Small intestine (tissue), 7 donors: ENCODE results near the gene SLC44A5. TPM values are rescaled to one million over a fixed set of nuclear protein-coding genes. Genes with fewer than 3 reads are reported as not detected.

ENCODE experiments used
- DNase-seq, 2 donors: peaks; one replicate each; pipeline versions ENCODE4 v3.0.0 to v3.0.0-alpha.2; 2013
- FAIRE-seq: peaks from 2 replicates; lab custom pipeline; 2012; peaks lifted over from hg19 to GRCh38; lab: Jason Lieb, UNC
- H3K27ac ChIP-seq, 3 donors: one replicate each; pipeline ENCODE4 v1.5.1; 2013; ENCODE audit warnings: low read length in 2 of 3, mild to moderate bottlenecking in 2 of 3, control low read depth in 1 of 3, inconsistent platforms in 1 of 3, low read depth in 1 of 3, moderate library complexity in 1 of 3
- H3K27me3 ChIP-seq, 3 donors: one replicate each; pipeline ENCODE4 v1.6.1; 2013; ENCODE audit warnings: low read length in 3 of 3, inconsistent platforms in 1 of 3; ENCODE audit not compliant: control insufficient read depth in 3 of 3, insufficient read depth in 3 of 3
- H3K36me3 ChIP-seq, 3 donors: one replicate each; pipeline ENCODE4 v1.6.1; 2013; ENCODE audit warnings: low read length in 3 of 3, inconsistent platforms in 1 of 3, low read depth in 1 of 3, mild to moderate bottlenecking in 1 of 3, moderate library complexity in 1 of 3; ENCODE audit not compliant: control insufficient read depth in 3 of 3, insufficient read depth in 2 of 3
- H3K4me1 ChIP-seq, 3 donors: one replicate each; pipeline ENCODE4 v1.6.1; 2013; ENCODE audit warnings: low read length in 2 of 3, inconsistent platforms in 1 of 3, low read depth in 1 of 3, mild to moderate bottlenecking in 1 of 3, moderate library complexity in 1 of 3; ENCODE audit not compliant: control insufficient read depth in 3 of 3, insufficient read depth in 2 of 3
- H3K4me3 ChIP-seq, 3 donors: one replicate each; pipeline ENCODE4 v1.5.1; 2013; ENCODE audit warnings: low read length in 3 of 3, control low read depth in 1 of 3, inconsistent platforms in 1 of 3, low read depth in 1 of 3, mild to moderate bottlenecking in 1 of 3, moderate library complexity in 1 of 3
- H3K9me3 ChIP-seq, 2 donors: one replicate each; pipeline ENCODE4 v1.6.1; 2013; ENCODE audit warnings: low read depth in 1 of 2, low read length in 1 of 2; ENCODE audit not compliant: control insufficient read depth in 2 of 2, insufficient read depth in 1 of 2
- WGBS, 3 donors: extraction: QIAGEN DNeasy Blood & Tissue Kit; methylation state at CpG; one replicate each; pipeline ENCODE4 v1.1.7; 2013; 5-methylcytosine and 5-hydroxymethylcytosine counted together
- polyA plus RNA-seq, 4 donors: library from polyadenylated mRNA; stranded (reverse) in 3 of 4; unstranded in 1 of 4; fragments of 200-250 nt in 3 of 4; fragments of 120-200 nt in 1 of 4; gene quantifications; one replicate each; pipeline versions ENCODE4 v1.2.1 to v1.2.3, GENCODE V29; 2013
- donor health status: healthy with polysubstance abuse.
- donor health status: control.
- donor health status: control.
- donor health status: Bipolar disorder and iron deficiency.
- donor health status: healthy.

Gene SLC44A5
- polyA plus RNA-seq, 4 donors: 0.40 to 1.4 (median 1.1) TPM; not detected in 1

DNA sequence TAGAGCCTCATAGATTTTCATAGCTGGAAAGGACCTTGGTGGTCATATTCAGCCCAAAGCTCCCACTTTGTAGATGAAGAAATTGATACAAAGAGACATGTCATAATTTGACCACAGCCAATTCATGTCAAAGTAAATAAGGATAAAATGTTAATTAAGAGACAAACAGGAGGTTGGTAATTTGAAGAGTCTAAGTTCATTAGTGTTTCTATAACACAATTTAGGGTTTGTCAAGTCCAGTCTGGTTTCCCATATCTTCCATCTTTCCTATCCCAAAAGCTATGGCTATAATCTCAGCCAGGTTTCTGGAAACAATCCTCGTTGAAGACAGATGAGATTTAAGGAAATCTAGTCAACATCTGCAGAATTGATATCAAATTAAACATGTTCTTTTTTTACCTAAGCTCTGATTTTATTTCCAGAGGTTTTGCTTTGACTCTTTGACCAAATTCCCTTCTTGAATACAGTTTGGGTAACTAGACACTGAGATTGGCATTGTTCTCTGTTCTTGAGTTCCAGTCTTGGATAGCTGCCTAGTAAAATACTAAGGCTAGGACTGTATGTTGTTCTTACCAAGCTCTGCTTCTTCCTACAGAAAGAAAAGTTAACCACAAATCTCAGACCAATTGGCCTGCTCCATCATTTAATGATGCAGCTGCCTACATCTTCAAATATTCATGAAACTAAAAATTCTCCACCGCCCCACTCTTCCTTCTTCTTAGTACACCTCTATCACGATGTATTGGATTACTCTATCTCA is 62.0 kb downstream of the SLC44A5 start:
- H3K36me3 ChIP-seq: no peaks in the 10 kb centered on the region
- FAIRE-seq: no peak
- 76 to 79% (median 76%) methylated on average over 3 of the region's 3 CpGs for WGBS, 3 donors

DNA sequence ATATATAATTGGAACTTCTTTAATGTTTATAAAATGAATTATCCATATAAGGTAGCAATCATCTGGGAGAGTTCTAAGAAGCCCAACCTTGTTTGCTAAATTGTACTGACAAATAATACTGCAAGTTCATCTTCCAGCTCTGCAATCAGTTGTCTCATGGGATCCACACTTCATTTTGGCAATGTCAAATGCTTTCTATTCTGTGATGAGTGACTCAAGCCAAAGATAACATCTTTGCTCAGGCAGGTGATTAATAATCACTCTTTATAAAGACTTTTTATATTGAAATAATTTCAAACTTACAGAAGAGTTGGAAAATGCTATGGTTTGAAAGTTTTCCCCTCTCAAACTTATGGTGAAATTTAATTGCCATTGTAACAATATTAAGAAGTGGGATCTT is 67.2 kb downstream of the SLC44A5 start:
- no peak for FAIRE-seq
- H3K27me3 ChIP-seq: no peaks in the 10 kb centered on the region
- H3K4me1 ChIP-seq: peaks cover 0 to 6% (median 0%) of the 10 kb centered on the region in 3 donors
- H3K4me3 ChIP-seq: no peak overlapping the region
- no peaks in the 10 kb centered on the region for H3K9me3 ChIP-seq
- no peak for DNase-seq
- no peaks in the 10 kb centered on the region for H3K36me3 ChIP-seq
- no peak overlapping the region for H3K27ac ChIP-seq

More for the DNA sequence above, 62.0 kb downstream of the SLC44A5 start:
- H3K4me3 ChIP-seq: no peak overlapping the region
- H3K27ac ChIP-seq: no peak overlapping the region
- no peaks in the 10 kb centered on the region for H3K4me1 ChIP-seq
- no peak for DNase-seq
- H3K27me3 ChIP-seq: no peaks in the 10 kb centered on the region
- H3K9me3 ChIP-seq: no peaks in the 10 kb centered on the region

DNA sequence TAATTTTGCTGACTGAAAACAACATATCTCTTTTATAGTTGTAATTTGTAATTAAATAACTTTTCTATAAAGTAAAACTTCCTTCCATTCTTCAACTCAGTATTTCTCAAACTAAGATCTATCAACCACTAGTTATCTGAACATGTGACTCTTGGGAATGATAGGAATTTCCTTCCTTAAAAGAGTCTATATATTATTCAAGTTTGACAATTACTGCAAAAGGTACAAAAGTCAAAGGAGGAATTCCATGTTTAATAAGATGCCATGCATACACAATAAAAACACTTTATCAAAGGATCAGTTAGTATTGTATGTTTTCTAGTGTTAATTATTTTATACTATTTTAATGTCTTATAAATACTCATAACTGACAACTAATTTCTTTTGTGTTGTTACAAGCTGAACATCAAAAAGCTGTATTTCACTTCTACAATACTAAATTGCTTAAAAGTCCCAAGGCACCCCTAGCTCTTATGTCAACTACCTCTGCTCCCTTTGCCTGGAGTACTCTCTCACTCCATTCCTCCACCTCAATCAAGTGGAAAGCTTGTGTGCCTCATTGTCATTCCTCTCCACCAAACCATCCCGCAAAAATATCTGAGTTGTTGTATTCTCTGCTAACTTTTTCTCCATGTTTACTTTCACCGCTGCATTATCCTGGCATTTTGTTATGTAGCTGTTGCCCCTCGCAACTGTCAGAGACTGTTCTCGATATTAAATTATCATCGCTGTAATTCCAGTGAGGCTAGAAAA is 67.9 kb downstream of the SLC44A5 start:
- DNase-seq: no peak
- no peaks in the 10 kb centered on the region for H3K9me3 ChIP-seq
- H3K27me3 ChIP-seq: no peaks in the 10 kb centered on the region
- 91 to 93% (median 91%) methylated on average over 5 of the region's 5 CpGs for WGBS, 3 donors
- no peaks in the 10 kb centered on the region for H3K36me3 ChIP-seq
- no peak overlapping the region for H3K27ac ChIP-seq
- H3K4me3 ChIP-seq: no peak overlapping the region
- peaks cover 0 to 7% (median 0%) of the 10 kb centered on the region in 3 donors for H3K4me1 ChIP-seq
- FAIRE-seq: no peak

DNA sequence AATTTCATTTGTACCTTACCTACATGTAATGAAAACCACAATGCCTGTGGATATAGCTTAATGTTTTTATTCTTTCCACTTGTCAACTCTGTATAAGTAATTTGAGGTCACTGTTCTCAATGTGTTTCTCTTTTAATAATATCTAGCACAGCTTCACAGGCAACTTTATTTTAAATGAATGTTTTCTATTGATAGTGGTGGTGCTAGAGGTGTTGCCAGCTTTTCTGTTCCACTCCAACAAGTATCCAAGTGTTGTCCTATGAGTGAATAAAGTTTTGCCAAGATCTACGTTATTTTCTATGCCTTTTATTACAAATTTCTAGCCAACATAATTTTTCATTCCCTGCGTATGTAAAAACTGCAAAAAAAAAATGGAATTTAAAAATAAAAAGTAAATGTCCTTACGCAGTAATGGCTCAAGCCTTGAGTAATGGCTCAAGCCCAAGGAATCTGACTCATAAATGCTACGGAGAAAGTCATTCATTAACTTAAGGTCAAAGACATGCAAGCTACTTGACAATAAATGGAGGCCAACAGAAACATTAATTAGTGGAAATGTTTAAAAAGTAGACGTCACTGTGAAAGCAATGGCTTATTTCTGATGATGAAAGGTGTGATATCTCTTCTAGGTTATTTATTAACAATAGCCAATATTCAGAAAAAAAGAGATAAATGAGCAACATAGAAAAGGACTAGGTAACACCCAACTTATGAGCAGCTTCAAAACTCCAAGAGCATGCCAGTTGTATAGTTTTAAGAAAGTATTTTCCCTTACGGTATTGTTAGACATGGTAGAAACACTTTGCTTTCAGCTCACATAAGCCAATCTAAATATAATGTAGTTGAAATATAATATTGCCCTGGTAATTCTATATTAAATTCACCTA is 71.4 kb downstream of the SLC44A5 start:
- FAIRE-seq (no peak), DNase-seq (peak; percentile 1 to 73)
- Histone ChIP-seq H3K27ac (peak overlapping the region in 1 of 3 donors; percentile 46), H3K4me3 (no peak overlapping the region), H3K4me1 (peaks cover 0 to 7% (median 0%) of the 10 kb centered on the region in 3 donors), H3K9me3 (no peaks in the 10 kb centered on the region), H3K36me3 (no peaks in the 10 kb centered on the region), H3K27me3 (no peaks in the 10 kb centered on the region)
- 16 to 38% (median 29%) methylated on average over 6 of the region's 6 CpGs for WGBS, 3 donors

DNA sequence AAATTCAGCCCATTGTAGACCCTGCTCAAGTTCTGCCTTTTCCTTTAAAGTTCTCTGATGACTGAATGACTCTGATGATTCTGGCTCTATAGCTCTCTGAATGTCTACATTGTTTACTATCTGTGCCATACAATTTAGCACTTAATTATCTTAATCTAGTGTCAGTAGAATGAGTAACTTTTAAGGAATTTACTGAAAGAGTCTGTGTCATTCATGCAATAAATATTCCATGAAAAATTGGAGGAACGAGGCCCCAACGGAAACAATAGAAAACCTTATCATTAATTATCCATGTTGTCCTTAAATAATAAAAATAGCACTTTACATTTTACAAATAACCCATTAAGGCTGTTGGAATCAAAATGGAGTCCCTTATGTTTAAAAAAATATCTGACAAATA is 77.8 kb downstream of the SLC44A5 start:
- Histone ChIP-seq H3K36me3 (no peaks in the 10 kb centered on the region), H3K27me3 (no peaks in the 10 kb centered on the region), H3K4me1 (no peaks in the 10 kb centered on the region), H3K9me3 (no peaks in the 10 kb centered on the region), H3K4me3 (no peak overlapping the region), H3K27ac (no peak overlapping the region)
- no peak for FAIRE-seq
- DNase-seq: no peak
- WGBS, 3 donors: 25 to 55% (median 38%) methylated on average over 2 of the region's 2 CpGs

DNA sequence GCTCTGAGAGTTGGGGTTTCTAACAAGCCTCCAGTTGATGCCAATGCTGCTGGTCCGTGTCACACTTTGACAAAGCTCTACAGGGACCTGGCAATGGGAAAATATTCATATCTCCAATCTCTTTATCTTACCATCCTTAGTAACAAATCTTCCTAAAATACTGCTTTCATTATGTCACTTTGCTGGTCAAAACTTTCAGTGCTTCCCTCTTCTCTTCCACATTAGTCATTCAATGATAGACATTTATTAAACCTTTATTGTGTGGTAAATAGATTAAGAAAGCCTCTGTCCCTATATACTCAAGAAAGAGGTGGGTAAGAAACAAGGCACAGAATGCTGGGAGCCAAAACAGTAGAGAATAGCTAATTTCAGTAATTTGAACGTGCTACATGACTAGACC is 79.3 kb downstream of the SLC44A5 start:
- DNase-seq: no peak

DNA sequence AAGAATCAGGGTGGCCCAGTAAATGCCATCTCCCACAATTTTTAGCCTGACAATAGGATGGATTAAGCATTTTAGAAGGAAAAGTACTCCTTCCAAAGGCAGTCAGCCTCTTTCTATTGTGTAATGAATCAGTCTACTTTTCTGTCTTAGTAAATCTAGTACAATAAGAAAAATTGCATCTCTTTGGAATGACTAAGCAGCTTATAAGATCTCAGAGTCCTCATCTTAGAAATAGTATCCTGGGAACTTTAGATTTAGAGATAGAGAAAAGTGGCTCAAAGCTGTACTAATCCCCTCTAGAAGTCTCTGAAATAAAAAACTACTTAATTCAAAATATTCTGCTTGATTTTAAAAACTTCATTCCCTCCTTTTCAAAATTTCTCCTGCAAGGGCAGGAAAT is 81.4 kb downstream of the SLC44A5 start:
- H3K27me3 ChIP-seq: no peaks in the 10 kb centered on the region
- no peaks in the 10 kb centered on the region for H3K4me1 ChIP-seq
- no peaks in the 10 kb centered on the region for H3K9me3 ChIP-seq
- DNase-seq: no peak
- FAIRE-seq: no peak
- no peak overlapping the region for H3K4me3 ChIP-seq
- no peaks in the 10 kb centered on the region for H3K36me3 ChIP-seq
- H3K27ac ChIP-seq: no peak overlapping the region

More for the DNA sequence above, 79.3 kb downstream of the SLC44A5 start:
- H3K27ac ChIP-seq: no peak overlapping the region
- no peaks in the 10 kb centered on the region for H3K4me1 ChIP-seq
- FAIRE-seq: no peak
- no peaks in the 10 kb centered on the region for H3K9me3 ChIP-seq
- H3K27me3 ChIP-seq: no peaks in the 10 kb centered on the region
- no peaks in the 10 kb centered on the region for H3K36me3 ChIP-seq
- H3K4me3 ChIP-seq: no peak overlapping the region
- WGBS, 3 donors: 48 to 76% (median 53%) methylated on average over 2 of the region's 2 CpGs

DNA sequence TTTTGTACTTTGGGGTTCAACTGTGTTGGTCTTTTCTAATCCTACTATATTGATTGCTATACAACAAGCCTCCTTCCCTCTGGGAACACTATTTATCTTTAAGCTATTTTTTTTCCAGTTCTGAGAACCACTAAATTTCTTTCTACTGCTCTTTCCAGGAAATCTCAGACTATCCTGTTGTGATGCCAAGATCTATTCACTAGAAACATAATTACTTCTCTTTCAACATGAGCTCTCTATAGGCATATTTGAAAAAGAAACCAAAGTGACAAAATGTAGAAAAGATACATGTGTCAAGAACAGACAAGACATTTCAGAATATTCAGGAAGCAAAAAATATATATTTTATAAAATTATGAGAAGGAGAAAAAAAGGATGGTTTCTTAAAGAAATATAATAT is 82.9 kb downstream of the SLC44A5 start:
- H3K27me3 ChIP-seq: no peaks in the 10 kb centered on the region
- FAIRE-seq (no peak), DNase-seq (no peak)
- no peaks in the 10 kb centered on the region for H3K9me3 ChIP-seq
- H3K4me3 ChIP-seq: no peak overlapping the region
- H3K36me3 ChIP-seq: no peaks in the 10 kb centered on the region
- no peaks in the 10 kb centered on the region for H3K4me1 ChIP-seq
- H3K27ac ChIP-seq: no peak overlapping the region
